T-helper 2 cell treated with Interferon-gamma antibody and Interleukin-4, amounts not matched to agents 5 μg/mL and 100 μg/mL, for 36 hours (primary cell): ENCODE results near the gene ACAA2.
"Not testable (repeated sequence)": the region's sequence is repeated elsewhere in the genome, so short reads cannot be mapped to it uniquely, and the experiment has no call there.

Source experiments
- DNase-seq: peaks from one replicate; pipeline ENCODE4 v3.0.0; 2021; ENCODE audit warnings: low spot score
- H3K27ac Mint-ChIP-seq: one replicate; pipeline ENCODE4 v1.8.0; 2021; ENCODE audit warnings: mild to moderate bottlenecking, mixed read lengths
- H3K27me3 Mint-ChIP-seq: one replicate; pipeline ENCODE4 v1.8.0; 2021; ENCODE audit warnings: low read depth, mixed read lengths
- H3K36me3 Mint-ChIP-seq: one replicate; pipeline ENCODE4 v1.8.0; 2021; ENCODE audit warnings: low read depth, mixed read lengths
- H3K4me1 Mint-ChIP-seq: one replicate; pipeline ENCODE4 v1.8.0; 2021; ENCODE audit warnings: low read depth, mixed read lengths
- H3K4me3 Mint-ChIP-seq: one replicate; pipeline ENCODE4 v1.8.0; 2022; ENCODE audit warnings: mild to moderate bottlenecking, moderate library complexity, mixed read lengths
- H3K9me3 Mint-ChIP-seq: one replicate; pipeline ENCODE4 v1.8.0; 2021; ENCODE audit warnings: mixed read lengths

Gene ACAA2

GRCh38 chr18:49839012-49839411, 25.7 kb upstream of the ACAA2 start:
- H3K9me3 Mint-ChIP-seq: no peaks in the 10 kb centered on the region
- H3K4me3 Mint-ChIP-seq: no peak overlapping the region
- H3K27me3 Mint-ChIP-seq: no peaks in the 10 kb centered on the region
- H3K4me1 Mint-ChIP-seq: peaks cover 3% of the 10 kb centered on the region
- no peak for DNase-seq
- no peak overlapping the region for H3K27ac Mint-ChIP-seq
- H3K36me3 Mint-ChIP-seq: peaks cover 4% of the 10 kb centered on the region

GRCh38 chr18:49838381-49838780, 25.0 kb upstream of the ACAA2 start:
- Mint-ChIP-seq H3K27ac (no peak overlapping the region), H3K36me3 (peaks cover 4% of the 10 kb centered on the region), H3K27me3 (no peaks in the 10 kb centered on the region), H3K4me1 (peaks cover 1% of the 10 kb centered on the region), H3K4me3 (no peak overlapping the region), H3K9me3 (no peaks in the 10 kb centered on the region)
- no peak for DNase-seq

GRCh38 chr18:49837889-49838288, 24.6 kb upstream of the ACAA2 start:
- no peak for DNase-seq
- H3K27me3 Mint-ChIP-seq: no peaks in the 10 kb centered on the region
- no peaks in the 10 kb centered on the region for H3K4me1 Mint-ChIP-seq
- H3K4me3 Mint-ChIP-seq: no peak overlapping the region
- H3K36me3 Mint-ChIP-seq: peaks cover 4% of the 10 kb centered on the region
- H3K27ac Mint-ChIP-seq: no peak overlapping the region
- no peaks in the 10 kb centered on the region for H3K9me3 Mint-ChIP-seq

GRCh38 chr18:49837316-49837835, 24.0 kb upstream of the ACAA2 start:
- not testable (repeated sequence) for H3K36me3 Mint-ChIP-seq, H3K4me1 Mint-ChIP-seq, H3K27me3 Mint-ChIP-seq, H3K9me3 Mint-ChIP-seq, H3K4me3 Mint-ChIP-seq, H3K27ac Mint-ChIP-seq, DNase-seq

- H3K4me1 Mint-ChIP-seq: no peaks in the 10 kb centered on the region
- H3K9me3 Mint-ChIP-seq: peaks cover 4% of the 10 kb centered on the region
- DNase-seq: no peak
- H3K36me3 Mint-ChIP-seq: peaks cover 4% of the 10 kb centered on the region
- no peak overlapping the region for H3K4me3 Mint-ChIP-seq
- H3K27me3 Mint-ChIP-seq: no peaks in the 10 kb centered on the region
- H3K27ac Mint-ChIP-seq: no peak overlapping the region
These were observed 22.1 kb upstream of the ACAA2 start for GRCh38 chr18:49835405-49835804.

GRCh38 chr18:49834258-49834657, 20.9 kb upstream of the ACAA2 start:
- Mint-ChIP-seq H3K27ac (no peak overlapping the region), H3K4me3 (no peak overlapping the region), H3K27me3 (no peaks in the 10 kb centered on the region), H3K4me1 (peaks cover 7% of the 10 kb centered on the region), H3K36me3 (peaks cover 4% of the 10 kb centered on the region), H3K9me3 (peaks cover 8% of the 10 kb centered on the region)
- DNase-seq: no peak

GRCh38 chr18:49833814-49834213, 20.5 kb upstream of the ACAA2 start:
- no peak overlapping the region for H3K4me3 Mint-ChIP-seq
- no peaks in the 10 kb centered on the region for H3K27me3 Mint-ChIP-seq
- H3K36me3 Mint-ChIP-seq: peaks cover 4% of the 10 kb centered on the region
- H3K4me1 Mint-ChIP-seq: peaks cover 7% of the 10 kb centered on the region
- DNase-seq: no peak
- H3K9me3 Mint-ChIP-seq: peaks cover 13% of the 10 kb centered on the region
- H3K27ac Mint-ChIP-seq: no peak overlapping the region

- H3K4me3 Mint-ChIP-seq: no peak overlapping the region
- peaks cover 8% of the 10 kb centered on the region for H3K4me1 Mint-ChIP-seq
- H3K9me3 Mint-ChIP-seq: peaks cover 27% of the 10 kb centered on the region
- DNase-seq: no peak
- H3K36me3 Mint-ChIP-seq: peaks cover 10% of the 10 kb centered on the region
- peaks cover 4% of the 10 kb centered on the region for H3K27me3 Mint-ChIP-seq
- no peak overlapping the region for H3K27ac Mint-ChIP-seq
These were observed 18.9 kb upstream of the ACAA2 start for GRCh38 chr18:49832221-49832647.

GRCh38 chr18:49827996-49828395, 14.7 kb upstream of the ACAA2 start:
- Mint-ChIP-seq H3K9me3 (peaks cover 39% of the 10 kb centered on the region), H3K4me1 (peaks cover 11% of the 10 kb centered on the region), H3K27ac (no peak overlapping the region), H3K27me3 (peaks cover 4% of the 10 kb centered on the region), H3K4me3 (no peak overlapping the region), H3K36me3 (peaks cover 31% of the 10 kb centered on the region)
- no peak for DNase-seq

- Mint-ChIP-seq H3K36me3 (peaks cover 51% of the 10 kb centered on the region), H3K4me1 (peaks cover 65% of the 10 kb centered on the region), H3K4me3 (peak overlapping the region; percentile 70), H3K9me3 (no peaks in the 10 kb centered on the region), H3K27ac (peak overlapping the region; percentile 91), H3K27me3 (no peaks in the 10 kb centered on the region)
- DNase-seq: peak; percentile 51
These were observed 6.7 kb upstream of the ACAA2 start for GRCh38 chr18:49819823-49820671.

GRCh38 chr18:49819071-49819662, 5.8 kb upstream of the ACAA2 start:
- Mint-ChIP-seq H3K9me3 (no peaks in the 10 kb centered on the region), H3K27me3 (no peaks in the 10 kb centered on the region), H3K36me3 (peaks cover 47% of the 10 kb centered on the region), H3K4me1 (peaks cover 67% of the 10 kb centered on the region), H3K4me3 (peak overlapping the region; percentile 70), H3K27ac (peak overlapping the region; percentile 91)
- no peak for DNase-seq

GRCh38 chr18:49817947-49818346, 4.6 kb upstream of the ACAA2 start:
- Mint-ChIP-seq H3K9me3 (no peaks in the 10 kb centered on the region), H3K27ac (peak overlapping the region; percentile 91), H3K27me3 (no peaks in the 10 kb centered on the region), H3K4me1 (peaks cover 63% of the 10 kb centered on the region), H3K4me3 (peak overlapping the region; percentile 70), H3K36me3 (peaks cover 44% of the 10 kb centered on the region)
- DNase-seq: no peak

- no peak for DNase-seq
- H3K27ac Mint-ChIP-seq: no peak overlapping the region
- peaks cover 43% of the 10 kb centered on the region for H3K36me3 Mint-ChIP-seq
- H3K4me3 Mint-ChIP-seq: peak overlapping the region; percentile 54
- no peaks in the 10 kb centered on the region for H3K27me3 Mint-ChIP-seq
- no peaks in the 10 kb centered on the region for H3K9me3 Mint-ChIP-seq
- H3K4me1 Mint-ChIP-seq: peaks cover 64% of the 10 kb centered on the region
These were observed 2.6 kb upstream of the ACAA2 start for GRCh38 chr18:49815927-49816326.

GRCh38 chr18:49814147-49814499, 790 bp upstream of the ACAA2 start:
- peak; percentile 67 for DNase-seq

More at GRCh38 chr18:49814147-49814499, 790 bp upstream of the ACAA2 start:
- Mint-ChIP-seq H3K4me3 (peak overlapping the region; percentile 87), H3K27ac (peak overlapping the region; percentile 98), H3K36me3 (peaks cover 48% of the 10 kb centered on the region), H3K27me3 (no peaks in the 10 kb centered on the region), H3K4me1 (peaks cover 58% of the 10 kb centered on the region), H3K9me3 (peaks cover 8% of the 10 kb centered on the region)
